MCF 10A (cell line): ENCODE measurements around the gene ELFN2. TPM values are rescaled to one million over a fixed set of nuclear protein-coding genes. Genes with fewer than 3 reads are reported as not detected.
A peak's percentile ranks its signal among the peaks of the same experiment; 100 is the strongest.

Experiments
- BruUV-seq: library from RNA; stranded (reverse); fragments of 400-500 nt; replicated peaks from 2 replicates; lab custom pipeline; 2021; lab: Mats Ljungman, UMichigan
- CTCF ChIA-PET: fragments of 300-600 bp; sonication (Branson Sonifier 250); formaldehyde crosslinking; extraction: SDS; loops from one replicate; lab custom pipeline; 2021; ENCODE audit warnings: antibody characterized with exemption, inconsistent platforms; lab: Yijun Ruan, JAX
- POLR2A ChIA-PET: fragments of 300-600, 350-650 bp; sonication (Branson Sonifier 250); formaldehyde crosslinking; extraction: SDS; loops from one replicate; lab custom pipeline; 2020; ENCODE audit warnings: antibody characterized with exemption, inconsistent platforms; lab: Yijun Ruan, JAX
- DNase-seq: peaks from one replicate; pipeline ENCODE4 v3.0.0-alpha.2; 2018; ENCODE audit not compliant: unreplicated experiment
- H3K27ac Mint-ChIP-seq: one replicate; pipeline ENCODE4 v1.8.0; 2022; ENCODE audit warnings: mild to moderate bottlenecking, low read depth, mixed read lengths; ENCODE audit not compliant: unreplicated experiment
- H3K27me3 Mint-ChIP-seq: one replicate; pipeline ENCODE4 v1.8.0; 2022; ENCODE audit warnings: mixed read lengths; ENCODE audit not compliant: insufficient read depth, unreplicated experiment
- H3K36me3 Mint-ChIP-seq: one replicate; pipeline ENCODE4 v1.8.0; 2022; ENCODE audit warnings: mild to moderate bottlenecking, moderate library complexity, mixed read lengths; ENCODE audit not compliant: insufficient read depth, unreplicated experiment
- H3K4me1 Mint-ChIP-seq: one replicate; pipeline ENCODE4 v1.8.0; 2022; ENCODE audit warnings: mixed read lengths; ENCODE audit not compliant: insufficient read depth, unreplicated experiment
- H3K4me3 Mint-ChIP-seq: one replicate; pipeline ENCODE4 v1.8.0; 2022; ENCODE audit warnings: mild to moderate bottlenecking, moderate library complexity, mixed read lengths; ENCODE audit not compliant: unreplicated experiment
- H3K9me3 Mint-ChIP-seq: one replicate; pipeline ENCODE4 v1.8.0; 2022; ENCODE audit warnings: mixed read lengths; ENCODE audit not compliant: unreplicated experiment
- CTCF ChIP-seq: fragments of 200-600 bp; IDR thresholded peaks from one replicate; pipeline ENCODE4 v1.8.0; 2022; ENCODE audit warnings: antibody characterized with exemption, mild to moderate bottlenecking; ENCODE audit not compliant: unreplicated experiment
- intact Hi-C: fragments of 100-400 bp; cut with micrococcal nuclease; formaldehyde crosslinking; loops from 2 replicates; pipeline ENCODE4 v1.14.1; 2022
- total RNA-seq: library from RNA; stranded (reverse); gene quantifications from 2 replicates; pipeline ENCODE4 v1.2.3, GENCODE V29; 2022

The ELFN2 gene
- total RNA-seq, 1 experiment from 2014 or later, result 4.2 TPM

- H3K27ac Mint-ChIP-seq, result no peak overlapping the region
- BruUV-seq, result no TSS peak
- no peaks in the 10 kb centered on the region for H3K36me3 Mint-ChIP-seq
- peak; percentile 67 for DNase-seq
- peaks cover 24% of the 10 kb centered on the region for H3K4me1 Mint-ChIP-seq
- no peaks in the 10 kb centered on the region for H3K9me3 Mint-ChIP-seq
- H3K27me3 Mint-ChIP-seq, result no peaks in the 10 kb centered on the region
- intact Hi-C loops, result no loop called here
- ChIA-PET CTCF (interaction anchor here (1.2 to 1.6 kb wide), 2 partner anchors 13 to 230 kb away, joined by 3 read pairs; no protein-coding TSS in a partner anchor), POLR2A (no interaction called here)
- TF ChIP-seq CTCF, result no peak
- no peak overlapping the region for H3K4me3 Mint-ChIP-seq
Measured at GRCh38 chr22:37337204-37337943, 89.9 kb downstream of the ELFN2 start.

- no peaks in the 10 kb centered on the region for H3K36me3 Mint-ChIP-seq
Measured at GRCh38 chr22:37336579-37336978, 90.7 kb downstream of the ELFN2 start.

GRCh38 chr22:37335806-37336199 lies 91.5 kb downstream of the ELFN2 start:
- no peak for DNase-seq
- ChIA-PET CTCF (interaction anchor here (0.6 to 0.7 kb wide), 3 partner anchors 21 to 380 kb away, joined by 3 read pairs; no protein-coding TSS in a partner anchor), POLR2A (no interaction called here)
- no peaks in the 10 kb centered on the region for H3K36me3 Mint-ChIP-seq
- H3K4me3 Mint-ChIP-seq, result no peak overlapping the region
- TF ChIP-seq CTCF, result no peak
- no peaks in the 10 kb centered on the region for H3K27me3 Mint-ChIP-seq
- H3K27ac Mint-ChIP-seq, result no peak overlapping the region
- H3K9me3 Mint-ChIP-seq, result no peaks in the 10 kb centered on the region
- intact Hi-C loops, result no loop called here
- H3K4me1 Mint-ChIP-seq, result peaks cover 24% of the 10 kb centered on the region
- no TSS peak for BruUV-seq

More at GRCh38 chr22:37336579-37336978, 90.7 kb downstream of the ELFN2 start:
- Mint-ChIP-seq H3K4me3 (no peak overlapping the region), H3K27me3 (no peaks in the 10 kb centered on the region), H3K4me1 (peaks cover 24% of the 10 kb centered on the region), H3K9me3 (no peaks in the 10 kb centered on the region), H3K27ac (no peak overlapping the region)
- intact Hi-C loops, result no loop called here
- CTCF ChIA-PET, result interaction anchor here (0.7 to 1.6 kb wide), 4 partner anchors 13 to 379 kb away, joined by 3 read pairs; no protein-coding TSS in a partner anchor
- no TSS peak for BruUV-seq
- POLR2A ChIA-PET, result no interaction called here
- TF ChIP-seq CTCF, result no peak
- no peak for DNase-seq

- Mint-ChIP-seq H3K4me1 (peaks cover 28% of the 10 kb centered on the region), H3K27ac (no peak overlapping the region), H3K36me3 (no peaks in the 10 kb centered on the region), H3K9me3 (no peaks in the 10 kb centered on the region), H3K4me3 (no peak overlapping the region), H3K27me3 (no peaks in the 10 kb centered on the region)
- ChIA-PET CTCF (interaction anchor here (1.0 kb wide), 1 partner anchor 272 kb away, joined by 3 read pairs; no protein-coding TSS in a partner anchor), POLR2A (no interaction called here)
- no peak for TF ChIP-seq CTCF
- DNase-seq, result no peak
- intact Hi-C loops, result no loop called here
- BruUV-seq, result no TSS peak
Measured at GRCh38 chr22:37334859-37335805, 92.1 kb downstream of the ELFN2 start.
